CD4-positive, alpha-beta T cell treated with Interleukin-15 for 4 hours (primary cell): ENCODE data around the gene FFAR3.
"Not testable (repeated sequence)": the region's sequence is repeated elsewhere in the genome, so short reads cannot be mapped to it uniquely, and the experiment has no call there.

Experiments
- DNase-seq: peaks from one replicate; pipeline ENCODE4 v3.0.0-alpha.2; 2020; ENCODE audit warnings: low spot score

The FFAR3 gene

GRCh38 chr19:35351411-35352176 lies 6.7 kb upstream of the FFAR3 start:
- DNase-seq, result no peak

- DNase-seq, result no peak
Measured at GRCh38 chr19:35352177-35352447, 6.1 kb upstream of the FFAR3 start.

GRCh38 chr19:35352448-35353304 lies 5.6 kb upstream of the FFAR3 start:
- DNase-seq, result peak; percentile 75

GRCh38 chr19:35353635-35354034 lies 4.6 kb upstream of the FFAR3 start:
- no peak for DNase-seq

- no peak for DNase-seq
Measured at GRCh38 chr19:35354898-35355297, 3.4 kb upstream of the FFAR3 start.

- DNase-seq, result no peak
Measured at GRCh38 chr19:35355791-35356460, 2.3 kb upstream of the FFAR3 start.

GRCh38 chr19:35358834-35359233 lies 574 bp downstream of the FFAR3 start:
- DNase-seq, result not testable (repeated sequence)

GRCh38 chr19:35359395-35359794 lies 1.1 kb downstream of the FFAR3 start:
- DNase-seq, result not testable (repeated sequence)

GRCh38 chr19:35360081-35360480 lies 1.8 kb downstream of the FFAR3 start:
- not testable (repeated sequence) for DNase-seq

GRCh38 chr19:35360880-35361420 lies 2.7 kb downstream of the FFAR3 start:
- DNase-seq, result no peak

- no peak for DNase-seq
Measured at GRCh38 chr19:35362261-35363000, 4.2 kb downstream of the FFAR3 start.

GRCh38 chr19:35363001-35363590 lies 4.8 kb downstream of the FFAR3 start:
- no peak for DNase-seq

GRCh38 chr19:35363711-35364425 lies 5.6 kb downstream of the FFAR3 start:
- no peak for DNase-seq

- DNase-seq, result no peak
Measured at GRCh38 chr19:35365303-35365702, 7.0 kb downstream of the FFAR3 start.

- DNase-seq, result no peak
Measured at GRCh38 chr19:35368378-35368777, 10.1 kb downstream of the FFAR3 start.

GRCh38 chr19:35369522-35369921 lies 11.3 kb downstream of the FFAR3 start:
- DNase-seq, result no peak

- DNase-seq, result no peak
Measured at GRCh38 chr19:35370722-35371121, 12.5 kb downstream of the FFAR3 start, which contains the start of gene GPR42. Gene GPR42, plus strand, starts transcription at chr19:35371068. Its CDS starts 292 bp downstream, at chr19:35371360.

- no peak for DNase-seq
Measured at GRCh38 chr19:35373492-35373891, 15.2 kb downstream of the FFAR3 start.

GRCh38 chr19:35374031-35374430 lies 15.8 kb downstream of the FFAR3 start:
- not testable (repeated sequence) for DNase-seq

GRCh38 chr19:35375505-35376307 lies 17.4 kb downstream of the FFAR3 start:
- DNase-seq, result no peak
